ENCODE results near the gene TSSK6. TPM values are rescaled to one million over a fixed set of nuclear protein-coding genes. Genes with fewer than 3 reads are reported as not detected.

TSSK6 gene
- total and polyA plus RNA-seq, 3 donors from 2014 or later = 117 to 722 (median 125) TPM

- no peak for DNase-seq
- no peaks in the 10 kb centered on the region for H3K36me3 ChIP-seq (ENCODE audit: low read depth, missing control alignments)
- intact Hi-C loops (cut with DNase I; ENCODE audit: low total_unique reads) = no loop called here
Observed at GRCh38 chr19:19505669-19506326, 9.6 kb downstream of the TSSK6 start.

GRCh38 chr19:19504754-19505668, 10.3 kb downstream of the TSSK6 start:
- TF ChIP-seq CTCF (IDR thresholded peaks at IDR 0.05) (no peak), POLR2A (IDR thresholded peaks at IDR 0.05) (no peak)
- Histone ChIP-seq H3K36me3 (ENCODE audit: low read depth, missing control alignments) (no peaks in the 10 kb centered on the region), H3K4me3 (no peak overlapping the region), H3K27me3 (no peaks in the 10 kb centered on the region), H3K9me3 (no peaks in the 10 kb centered on the region), H3K27ac (no peak overlapping the region), H3K4me1 (no peaks in the 10 kb centered on the region)
- no peak for DNase-seq
- WGBS, 2 donors = 91 to 92% methylated on average over 15 to 18 of the region's 23 CpGs
- intact Hi-C loops (cut with DNase I; ENCODE audit: low total_unique reads) = no loop called here

More at GRCh38 chr19:19505669-19506326, 9.6 kb downstream of the TSSK6 start:
- WGBS, 2 donors = 79 to 84% methylated on average over 27 of the region's 27 CpGs
- Histone ChIP-seq H3K4me1 (no peaks in the 10 kb centered on the region), H3K9me3 (no peaks in the 10 kb centered on the region), H3K4me3 (no peak overlapping the region), H3K27ac (no peak overlapping the region), H3K27me3 (no peaks in the 10 kb centered on the region)
- TF ChIP-seq CTCF (IDR thresholded peaks at IDR 0.05) (no peak), POLR2A (IDR thresholded peaks at IDR 0.05) (no peak)

- Histone ChIP-seq H3K27ac (no peak overlapping the region), H3K4me3 (no peak overlapping the region), H3K27me3 (no peaks in the 10 kb centered on the region), H3K36me3 (ENCODE audit: low read depth, missing control alignments) (no peaks in the 10 kb centered on the region), H3K4me1 (no peaks in the 10 kb centered on the region), H3K9me3 (no peaks in the 10 kb centered on the region)
- intact Hi-C loops (cut with DNase I; ENCODE audit: low total_unique reads) = no loop called here
- DNase-seq = no peak
- TF ChIP-seq CTCF (IDR thresholded peaks at IDR 0.05) (no peak), POLR2A (IDR thresholded peaks at IDR 0.05) (no peak)
- WGBS, 2 donors = 92 to 93% methylated on average over 18 of the region's 18 CpGs
Observed at GRCh38 chr19:19502808-19503602, 12.3 kb downstream of the TSSK6 start.

GRCh38 chr19:19502281-19502680, 13.1 kb downstream of the TSSK6 start:
- DNase-seq = no peak
- no peak overlapping the region for H3K27ac ChIP-seq
- TF ChIP-seq POLR2A (IDR thresholded peaks at IDR 0.05) (no peak), CTCF (IDR thresholded peaks at IDR 0.05) (no peak)
- no peaks in the 10 kb centered on the region for H3K4me1 ChIP-seq
- intact Hi-C loops (cut with DNase I; ENCODE audit: low total_unique reads) = no loop called here
- WGBS, 2 donors = 94 to 95% methylated on average over 19 of the region's 19 CpGs
- no peaks in the 10 kb centered on the region for H3K9me3 ChIP-seq
- H3K4me3 ChIP-seq = no peak overlapping the region
- no peaks in the 10 kb centered on the region for H3K27me3 ChIP-seq
- H3K36me3 ChIP-seq (ENCODE audit: low read depth, missing control alignments) = no peaks in the 10 kb centered on the region

Data from testis (tissue), 3 donors.